ENCODE results near the gene MYOM1. TPM values are rescaled to one million over a fixed set of nuclear protein-coding genes. Genes with fewer than 3 reads are reported as not detected.

MYOM1 gene
- total RNA-seq, 1 donor from 2014 or later: 0.57 TPM

- Mint-ChIP-seq H3K4me3 (ENCODE audit: unreplicated experiment) (no peak overlapping the region), H3K9me3 (ENCODE audit: unreplicated experiment) (no peaks in the 10 kb centered on the region)
- FAIRE-seq: no peak
Measured at GRCh38 chr18:3046216-3046808, 173.5 kb downstream of the MYOM1 start.

GRCh38 chr18:3044931-3045698 is 174.7 kb downstream of the MYOM1 start:
- H3K27me3 Mint-ChIP-seq (ENCODE audit: low read depth, unreplicated experiment): peaks cover 3% of the 10 kb centered on the region
- no peak overlapping the region for H3K4me2 ChIP-seq (ENCODE audit: low read length)
- H3K9me3 Mint-ChIP-seq (ENCODE audit: unreplicated experiment): no peaks in the 10 kb centered on the region
- no peaks in the 10 kb centered on the region for H3K36me3 ChIP-seq (ENCODE audit: insufficient read depth, low read length)
- H4K20me1 ChIP-seq (ENCODE audit: insufficient read depth, low read length): no peaks in the 10 kb centered on the region
- H2AFZ ChIP-seq (ENCODE audit: low read depth, low read length): no peak overlapping the region
- no peak overlapping the region for H3K4me3 Mint-ChIP-seq (ENCODE audit: unreplicated experiment)
- no peak overlapping the region for H3K27ac ChIP-seq (ENCODE audit: low read depth, low read length)
- no peaks in the 10 kb centered on the region for H3K4me1 Mint-ChIP-seq (ENCODE audit: low read depth, unreplicated experiment)
- no peaks in the 10 kb centered on the region for H3K27me3 ChIP-seq (ENCODE audit: insufficient read depth, low read length)
- FAIRE-seq (no peak), DNase-seq (ENCODE audit: low read depth) (no peak)
- H3K27ac Mint-ChIP-seq (ENCODE audit: unreplicated experiment): no peak overlapping the region
- no peak overlapping the region for H3K4me3 ChIP-seq (ENCODE audit: insufficient read depth, low read depth, low read length)
- H3K36me3 Mint-ChIP-seq (ENCODE audit: low read depth, unreplicated experiment): no peaks in the 10 kb centered on the region
- no peak overlapping the region for H3K9ac ChIP-seq (ENCODE audit: low read length)
- H3K79me2 ChIP-seq (ENCODE audit: insufficient read depth, low read length): no peaks in the 10 kb centered on the region
- H3K9me3 ChIP-seq (ENCODE audit: insufficient read depth, low read depth, low read length): no peaks in the 10 kb centered on the region
- TF ChIP-seq EZH2 (IDR thresholded peaks at IDR 0.05; ENCODE audit: insufficient read depth, low read length): no peak
- no peak for TF ChIP-seq CTCF (IDR thresholded peaks at IDR 0.05; ENCODE audit: insufficient read depth, low read depth, low read length)
- H3K4me1 ChIP-seq (ENCODE audit: insufficient read depth, low read length): no peaks in the 10 kb centered on the region

More at GRCh38 chr18:3046216-3046808, 173.5 kb downstream of the MYOM1 start:
- Histone ChIP-seq H2AFZ (ENCODE audit: low read depth, low read length) (no peak overlapping the region), H3K27ac (ENCODE audit: low read depth, low read length) (no peak overlapping the region), H3K4me3 (ENCODE audit: insufficient read depth, low read depth, low read length) (no peak overlapping the region), H3K9ac (ENCODE audit: low read length) (no peak overlapping the region), H3K79me2 (ENCODE audit: insufficient read depth, low read length) (no peaks in the 10 kb centered on the region), H3K4me2 (ENCODE audit: low read length) (no peak overlapping the region), H3K27me3 (ENCODE audit: insufficient read depth, low read length) (no peaks in the 10 kb centered on the region), H4K20me1 (ENCODE audit: insufficient read depth, low read length) (no peaks in the 10 kb centered on the region), H3K4me1 (ENCODE audit: insufficient read depth, low read length) (no peaks in the 10 kb centered on the region), H3K9me3 (ENCODE audit: insufficient read depth, low read depth, low read length) (no peaks in the 10 kb centered on the region), H3K36me3 (ENCODE audit: insufficient read depth, low read length) (no peaks in the 10 kb centered on the region)
- no peak for DNase-seq (ENCODE audit: low read depth)
- Mint-ChIP-seq H3K27me3 (ENCODE audit: low read depth, unreplicated experiment) (peaks cover 3% of the 10 kb centered on the region), H3K4me1 (ENCODE audit: low read depth, unreplicated experiment) (no peaks in the 10 kb centered on the region), H3K36me3 (ENCODE audit: low read depth, unreplicated experiment) (no peaks in the 10 kb centered on the region), H3K27ac (ENCODE audit: unreplicated experiment) (no peak overlapping the region)
- TF ChIP-seq EZH2 (IDR thresholded peaks at IDR 0.05; ENCODE audit: insufficient read depth, low read length): no peak
- no peak for TF ChIP-seq CTCF (IDR thresholded peaks at IDR 0.05; ENCODE audit: insufficient read depth, low read depth, low read length)

- no peak for FAIRE-seq
- Mint-ChIP-seq H3K9me3 (ENCODE audit: unreplicated experiment) (no peaks in the 10 kb centered on the region), H3K4me1 (ENCODE audit: low read depth, unreplicated experiment) (peaks cover 1% of the 10 kb centered on the region), H3K36me3 (ENCODE audit: low read depth, unreplicated experiment) (no peaks in the 10 kb centered on the region), H3K4me3 (ENCODE audit: unreplicated experiment) (no peak overlapping the region), H3K27ac (ENCODE audit: unreplicated experiment) (no peak overlapping the region), H3K27me3 (ENCODE audit: low read depth, unreplicated experiment) (peaks cover 3% of the 10 kb centered on the region)
- no peaks in the 10 kb centered on the region for H3K9me3 ChIP-seq (ENCODE audit: insufficient read depth, low read depth, low read length)
- no peaks in the 10 kb centered on the region for H3K36me3 ChIP-seq (ENCODE audit: insufficient read depth, low read length)
- H3K27me3 ChIP-seq (ENCODE audit: insufficient read depth, low read length): no peaks in the 10 kb centered on the region
- no peaks in the 10 kb centered on the region for H3K79me2 ChIP-seq (ENCODE audit: insufficient read depth, low read length)
- TF ChIP-seq EZH2 (IDR thresholded peaks at IDR 0.05; ENCODE audit: insufficient read depth, low read length) (no peak), CTCF (IDR thresholded peaks at IDR 0.05; ENCODE audit: insufficient read depth, low read depth, low read length) (no peak)
- H3K27ac ChIP-seq (ENCODE audit: low read depth, low read length): no peak overlapping the region
- H3K4me3 ChIP-seq (ENCODE audit: insufficient read depth, low read depth, low read length): no peak overlapping the region
- DNase-seq (ENCODE audit: low read depth): no peak
- no peaks in the 10 kb centered on the region for H3K4me1 ChIP-seq (ENCODE audit: insufficient read depth, low read length)
- no peak overlapping the region for H3K9ac ChIP-seq (ENCODE audit: low read length)
- H2AFZ ChIP-seq (ENCODE audit: low read depth, low read length): no peak overlapping the region
- H3K4me2 ChIP-seq (ENCODE audit: low read length): no peak overlapping the region
- H4K20me1 ChIP-seq (ENCODE audit: insufficient read depth, low read length): no peaks in the 10 kb centered on the region
Measured at GRCh38 chr18:3042379-3042778, 177.4 kb downstream of the MYOM1 start.

All from astrocyte (in vitro differentiated cells and primary cell).